OCI-LY1 (cell line): Measurements from ENCODE around the gene LRRC73.

Experiments
- CTCF ChIP-seq: fragments of 200-600 bp; sonication (generic), shearing (Covaris generic); IDR thresholded peaks from 2 replicates; pipeline ENCODE4 v1.5.1; 2017; ENCODE audit warnings: mild to moderate bottlenecking, antibody characterized with exemption, low read length, moderate library complexity, mixed read lengths
- EZH2 ChIP-seq: fragments of 200-600 bp; sonication (generic), shearing (Covaris generic); IDR thresholded peaks from 2 replicates; pipeline ENCODE4 v1.8.0; 2017; ENCODE audit warnings: borderline replicate concordance, mixed run types, mild to moderate bottlenecking, antibody characterized with exemption, low read length, moderate library complexity, mixed read lengths

GRCh38 chr6:43491750-43492661, 18.1 kb downstream of the LRRC73 start:
- TF ChIP-seq CTCF (no peak), EZH2 (no peak)
